HepG2 (cell line): ENCODE measurements around the gene CERS5. TPM values are rescaled to one million over a fixed set of nuclear protein-coding genes. Genes with fewer than 3 reads are reported as not detected.

ENCODE experiments used
- ATAC-seq: fragments of 200-7000 bp; cut with Tn5 transposase; 3 replicates; pipeline ENCODE4 v1.9.1; 2020; ENCODE audit warnings: mild to moderate bottlenecking, moderate library complexity
- BruUV-seq: library from RNA; stranded (reverse); fragments of 400-500 nt; replicated peaks from 2 replicates; lab custom pipeline; 2021; lab: Mats Ljungman, UMichigan
- CTCF ChIA-PET: fragments of 300-600 bp; formaldehyde crosslinking; extraction: SDS; loops from one replicate; lab custom pipeline; 2021; ENCODE audit warnings: low total read pairs, inconsistent platforms, low intra/inter-chr PET ratio; lab: Yijun Ruan, JAX
- POLR2A ChIA-PET: fragments of 350-600 bp; sonication (Branson Sonifier 250); formaldehyde crosslinking; loops from one replicate; lab custom pipeline; 2020; ENCODE audit warnings: antibody characterized with exemption, inconsistent platforms; lab: Yijun Ruan, JAX
- DNase-seq: peaks from one replicate; pipeline ENCODE4 v3.0.0-alpha.2; 2015; ENCODE audit warnings: low spot score
- FAIRE-seq: peaks from 3 replicates; lab custom pipeline; 2011; peaks lifted over from hg19 to GRCh38; lab: Jason Lieb, UNC
- H2AFZ ChIP-seq: one replicate; pipeline ENCODE4 v1.6.1; 2011; ENCODE audit warnings: low read length, inconsistent platforms
- H3K27ac ChIP-seq: fragments of 300-600 bp; 3 replicates; pipeline ENCODE4 v1.8.0; 2011; ENCODE audit warnings: mixed run types, mild to moderate bottlenecking, mixed read lengths, low read length, inconsistent platforms; ENCODE audit not compliant: insufficient read depth; ENCODE audit errors: extremely low read length
- H3K27me3 ChIP-seq, 2 experiments: fragments of 200-600 bp in 1 of 2; 2 replicates in 1 of 2; 3 replicates in 1 of 2; pipeline versions ENCODE4 v1.6.0 to v1.8.0; 2011; ENCODE audit warnings: low read length in 2 of 2, mild to moderate bottlenecking in 2 of 2, moderate library complexity in 2 of 2, inconsistent platforms in 1 of 2; ENCODE audit not compliant: insufficient read depth in 2 of 2, control insufficient read depth in 1 of 2
- H3K36me3 ChIP-seq, 2 experiments: fragments of 200-600 bp in 1 of 2; replicated peaks in 1 of 2; 2 replicates in 1 of 2; 3 replicates in 1 of 2; pipeline versions ENCODE4 v1.5.1 to v1.8.0; 2011; ENCODE audit warnings: low read length in 2 of 2, inconsistent platforms in 1 of 2; ENCODE audit not compliant: insufficient read depth in 2 of 2, control insufficient read depth in 1 of 2
- H3K4me1 ChIP-seq: 2 replicates; pipeline ENCODE4 v1.5.1; 2012; ENCODE audit warnings: low read length, inconsistent platforms; ENCODE audit not compliant: insufficient read depth
- H3K4me2 ChIP-seq: 2 replicates; pipeline ENCODE4 v1.6.0; 2011; ENCODE audit warnings: low read depth, low read length, inconsistent platforms
- H3K4me3 ChIP-seq, 3 experiments: fragments of 200-600 bp in 1 of 3; sonication (generic), shearing (Covaris generic) in 1 of 3; replicated peaks in 1 of 3; 2 replicates each; pipeline ENCODE4 v1.5.1; 2011 to 2016; ENCODE audit warnings: low read length in 3 of 3, inconsistent platforms in 2 of 3, low read depth in 2 of 3, mild to moderate bottlenecking in 2 of 3, control low read depth in 1 of 3, mixed read lengths in 1 of 3; ENCODE audit not compliant: insufficient read depth in 1 of 3
- H3K79me2 ChIP-seq: one replicate; pipeline ENCODE4 v1.6.1; 2011; ENCODE audit warnings: low read length, inconsistent platforms; ENCODE audit not compliant: insufficient read depth
- H3K9ac ChIP-seq: 2 replicates; pipeline ENCODE4 v1.6.0; 2011; ENCODE audit warnings: mild to moderate bottlenecking, low read depth, low read length, inconsistent platforms; ENCODE audit not compliant: insufficient read depth
- H3K9me3 ChIP-seq: 2 replicates; pipeline ENCODE4 v1.5.1; 2012; ENCODE audit warnings: mild to moderate bottlenecking, low read length
- H4K20me1 ChIP-seq: 2 replicates; pipeline ENCODE4 v1.6.0; 2011; ENCODE audit warnings: inconsistent platforms, mild to moderate bottlenecking, low read length, moderate library complexity; ENCODE audit not compliant: insufficient read depth
- GATAD2A ChIP-seq: IDR thresholded peaks from 2 replicates; pipeline ENCODE4 v1.6.1; 2016
- GLI4 ChIP-seq: sonication (generic); formaldehyde crosslinking; IDR thresholded peaks from 2 replicates; pipeline ENCODE4 v1.5.1; 2020; ENCODE audit warnings: missing genetic modification reagents, mild to moderate bottlenecking, moderate library complexity, borderline replicate concordance
- HMGA1 ChIP-seq: sonication (generic); formaldehyde crosslinking; conservative IDR thresholded peaks from 2 replicates; pipeline ENCODE4 v1.4.0; 2020; ENCODE audit warnings: missing genetic modification reagents
- HNF4A ChIP-seq: sonication (generic); formaldehyde crosslinking; IDR thresholded peaks from 2 replicates; pipeline ENCODE4 v1.4.0; 2020; ENCODE audit warnings: missing genetic modification reagents
- NFIB ChIP-seq: sonication (generic); formaldehyde crosslinking; IDR thresholded peaks from 2 replicates; pipeline ENCODE4 v1.9.0; 2021; ENCODE audit warnings: missing genetic modification reagents, mild to moderate bottlenecking, borderline replicate concordance
- SMC3 ChIP-seq: IDR thresholded peaks from 2 replicates; pipeline ENCODE4 v1.6.1; 2011; ENCODE audit warnings: low read length, improper control_type of control experiment
- TCF7 ChIP-seq: sonication (generic); IDR thresholded peaks from 2 replicates; pipeline ENCODE4 v1.6.1; 2016; ENCODE audit warnings: antibody characterized with exemption, low read depth
- ZNF574 ChIP-seq: sonication (generic); formaldehyde crosslinking; IDR thresholded peaks from 2 replicates; pipeline ENCODE4 v1.4.0; 2020; ENCODE audit warnings: missing genetic modification reagents
- WGBS: methylation state at CpG from one replicate; pipeline ENCODE4 v1.1.6; 2017; ENCODE audit warnings: low lambda C conversion rate; 5-methylcytosine and 5-hydroxymethylcytosine counted together
- in situ Hi-C: cut with HindIII; loops from 2 replicates; pipeline ENCODE4 v1.10.0; 2017; ENCODE audit warnings: low pct_unique_long_range_greater_than_20kb; ENCODE audit not compliant: extremely low pct_ligation_motif_present
- intact Hi-C: fragments of 100-400 bp; cut with micrococcal nuclease; formaldehyde crosslinking; loops from one replicate; pipeline ENCODE4 v1.10.0; 2022; ENCODE audit not compliant: unreplicated experiment
- polyA plus RNA-seq, 8 experiments: library from polyadenylated mRNA; depleted of rRNA in 3 of 8; stranded (reverse) in 7 of 8; unstranded in 1 of 8; fragments of >200 nt; fragmentation: Illumina TruSeq in 4 of 8; extraction: Trizol in 4 of 8; gene quantifications; 2 replicates each; pipeline versions ENCODE4 v1.2.1 to v1.2.3, GENCODE V29; 2011 to 2016; ENCODE audit warnings: low read depth in 4 of 8, missing spikeins in 1 of 8, mixed read lengths in 1 of 8; ENCODE audit not compliant: insufficient read depth in 1 of 8
- total RNA-seq, 5 experiments: library from RNA; depleted of rRNA; stranded (reverse); fragments of >200 nt; fragmentation: Illumina TruSeq; extraction: Trizol; gene quantifications; 2 replicates each; pipeline ENCODE4 v1.2.3, GENCODE V29; 2016; ENCODE audit warnings: low read depth in 1 of 5
- TF ChIP-seq, protein P1 (sequence below): sonication (generic); formaldehyde crosslinking; IDR thresholded peaks from 2 replicates; pipeline ENCODE4 v1.4.0; 2020; ENCODE audit warnings: mild to moderate bottlenecking, missing genetic modification reagents, borderline replicate concordance
- TF ChIP-seq, protein P2 (sequence below): sonication (generic); formaldehyde crosslinking; IDR thresholded peaks from 2 replicates; pipeline ENCODE4 v1.4.0; 2020; ENCODE audit warnings: missing genetic modification reagents, borderline replicate concordance

CERS5 gene
- total and polyA plus RNA-seq, 2 of the 13 experiments (the other 11 are each of a cell fraction or from before 2014, with no cell fraction given), result 22.3 to 48.8 TPM

DNA sequence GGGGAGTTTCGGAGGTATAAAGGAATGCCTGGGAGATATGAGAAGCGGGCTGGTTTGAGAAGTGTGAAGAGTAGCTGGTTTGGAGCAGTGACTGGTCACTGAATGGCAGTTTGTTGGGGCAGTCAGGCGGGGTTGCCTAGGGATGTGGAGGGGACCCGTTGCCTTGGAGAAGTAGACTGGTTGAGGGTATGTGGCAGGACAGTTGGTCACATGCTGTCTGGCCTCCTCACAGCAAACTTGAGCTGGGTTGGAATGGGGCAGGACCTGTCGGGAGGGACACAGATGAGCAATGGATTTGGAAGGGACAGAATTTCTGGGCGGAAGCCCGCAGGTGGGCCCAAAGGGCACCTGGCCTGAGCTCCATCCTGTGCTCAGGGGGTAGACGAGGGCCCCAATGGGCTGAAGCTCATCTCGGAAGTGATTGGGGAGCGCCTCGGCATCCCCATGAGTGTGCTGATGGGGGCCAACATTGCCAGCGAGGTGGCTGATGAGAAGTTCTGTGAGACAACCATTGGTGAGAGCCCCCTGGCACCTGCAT lies 61.2 kb downstream of the CERS5 start (continued):
- TF ChIP-seq GLI4 (no peak), NFIB (no peak)
- TF ChIP-seq, protein P1, sequence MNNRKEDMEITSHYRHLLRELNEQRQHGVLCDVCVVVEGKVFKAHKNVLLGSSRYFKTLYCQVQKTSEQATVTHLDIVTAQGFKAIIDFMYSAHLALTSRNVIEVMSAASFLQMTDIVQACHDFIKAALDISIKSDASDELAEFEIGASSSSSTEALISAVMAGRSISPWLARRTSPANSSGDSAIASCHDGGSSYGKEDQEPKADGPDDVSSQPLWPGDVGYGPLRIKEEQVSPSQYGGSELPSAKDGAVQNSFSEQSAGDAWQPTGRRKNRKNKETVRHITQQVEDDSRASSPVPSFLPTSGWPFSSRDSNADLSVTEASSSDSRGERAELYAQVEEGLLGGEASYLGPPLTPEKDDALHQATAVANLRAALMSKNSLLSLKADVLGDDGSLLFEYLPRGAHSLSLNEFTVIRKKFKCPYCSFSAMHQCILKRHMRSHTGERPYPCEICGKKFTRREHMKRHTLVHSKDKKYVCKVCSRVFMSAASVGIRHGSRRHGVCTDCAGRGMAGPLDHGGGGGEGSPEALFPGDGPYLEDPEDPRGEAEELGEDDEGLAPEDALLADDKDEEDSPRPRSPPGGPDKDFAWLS (CRISPR knock-in tag), result no peak

GRCh38 chr12:50104417-50105366 lies 62.5 kb downstream of the CERS5 start:
- Histone ChIP-seq H3K4me3 (peak overlapping the region; percentile 58 to 75 (median 64)), H3K9me3 (no peaks in the 10 kb centered on the region), H4K20me1 (no peaks in the 10 kb centered on the region), H2AFZ (no peak overlapping the region), H3K9ac (peak overlapping the region; percentile 72), H3K4me2 (peak overlapping the region; percentile 96), H3K27ac (peak overlapping the region; percentile 73), H3K36me3 (peaks cover 0 to 8% of the 10 kb centered on the region in 2 experiments; a peak in 2 of 5 replicates), H3K4me1 (peaks cover 77% of the 10 kb centered on the region), H3K79me2 (no peaks in the 10 kb centered on the region), H3K27me3 (no peaks in the 10 kb centered on the region)
- WGBS, result 23% methylated on average over 13 of the region's 14 CpGs
- DNase-seq, result peak; percentile 41
- FAIRE-seq, result no peak
- ChIA-PET POLR2A (interaction anchor here (0.5 to 4.6 kb wide), 11 partner anchors 7 to 296 kb away, joined by 3 to 93 read pairs (median 4); partner anchors contain the start of genes CERS5, COX14, LARP4 and SMARCD1), CTCF (no interaction called here)
- BruUV-seq, result no TSS peak
- in situ Hi-C loops, result no loop called here
- peak; percentile 45 for ATAC-seq
- intact Hi-C loops, result no loop called here
- TF ChIP-seq HNF4A (CRISPR knock-in tag) (peak; percentile 88), HMGA1 (CRISPR knock-in tag) (no peak), ZNF574 (CRISPR knock-in tag) (peak; percentile 31; the same call in 1 of the 2 replicates), TCF7 (no peak), SMC3 (no peak), GATAD2A (CRISPR knock-in tag) (peak; percentile 72)
- TF ChIP-seq, protein P2, sequence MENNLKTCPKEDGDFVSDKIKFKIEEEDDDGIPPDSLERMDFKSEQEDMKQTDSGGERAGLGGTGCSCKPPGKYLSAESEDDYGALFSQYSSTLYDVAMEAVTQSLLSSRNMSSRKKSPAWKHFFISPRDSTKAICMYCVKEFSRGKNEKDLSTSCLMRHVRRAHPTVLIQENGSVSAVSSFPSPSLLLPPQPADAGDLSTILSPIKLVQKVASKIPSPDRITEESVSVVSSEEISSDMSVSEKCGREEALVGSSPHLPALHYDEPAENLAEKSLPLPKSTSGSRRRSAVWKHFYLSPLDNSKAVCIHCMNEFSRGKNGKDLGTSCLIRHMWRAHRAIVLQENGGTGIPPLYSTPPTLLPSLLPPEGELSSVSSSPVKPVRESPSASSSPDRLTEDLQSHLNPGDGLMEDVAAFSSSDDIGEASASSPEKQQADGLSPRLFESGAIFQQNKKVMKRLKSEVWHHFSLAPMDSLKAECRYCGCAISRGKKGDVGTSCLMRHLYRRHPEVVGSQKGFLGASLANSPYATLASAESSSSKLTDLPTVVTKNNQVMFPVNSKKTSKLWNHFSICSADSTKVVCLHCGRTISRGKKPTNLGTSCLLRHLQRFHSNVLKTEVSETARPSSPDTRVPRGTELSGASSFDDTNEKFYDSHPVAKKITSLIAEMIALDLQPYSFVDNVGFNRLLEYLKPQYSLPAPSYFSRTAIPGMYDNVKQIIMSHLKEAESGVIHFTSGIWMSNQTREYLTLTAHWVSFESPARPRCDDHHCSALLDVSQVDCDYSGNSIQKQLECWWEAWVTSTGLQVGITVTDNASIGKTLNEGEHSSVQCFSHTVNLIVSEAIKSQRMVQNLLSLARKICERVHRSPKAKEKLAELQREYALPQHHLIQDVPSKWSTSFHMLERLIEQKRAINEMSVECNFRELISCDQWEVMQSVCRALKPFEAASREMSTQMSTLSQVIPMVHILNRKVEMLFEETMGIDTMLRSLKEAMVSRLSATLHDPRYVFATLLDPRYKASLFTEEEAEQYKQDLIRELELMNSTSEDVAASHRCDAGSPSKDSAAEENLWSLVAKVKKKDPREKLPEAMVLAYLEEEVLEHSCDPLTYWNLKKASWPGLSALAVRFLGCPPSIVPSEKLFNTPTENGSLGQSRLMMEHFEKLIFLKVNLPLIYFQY (CRISPR knock-in tag), result no peak
